Measurements from ENCODE around the gene DNAH17. TPM values are rescaled to one million over a fixed set of nuclear protein-coding genes. Genes with fewer than 3 reads are reported as not detected.
"Not testable (repeated sequence)": the region's sequence is repeated elsewhere in the genome, so short reads cannot be mapped to it uniquely, and the experiment has no call there.

DNAH17 gene
- total RNA-seq, 1 donor from 2014 or later: under 0.01 TPM

DNA sequence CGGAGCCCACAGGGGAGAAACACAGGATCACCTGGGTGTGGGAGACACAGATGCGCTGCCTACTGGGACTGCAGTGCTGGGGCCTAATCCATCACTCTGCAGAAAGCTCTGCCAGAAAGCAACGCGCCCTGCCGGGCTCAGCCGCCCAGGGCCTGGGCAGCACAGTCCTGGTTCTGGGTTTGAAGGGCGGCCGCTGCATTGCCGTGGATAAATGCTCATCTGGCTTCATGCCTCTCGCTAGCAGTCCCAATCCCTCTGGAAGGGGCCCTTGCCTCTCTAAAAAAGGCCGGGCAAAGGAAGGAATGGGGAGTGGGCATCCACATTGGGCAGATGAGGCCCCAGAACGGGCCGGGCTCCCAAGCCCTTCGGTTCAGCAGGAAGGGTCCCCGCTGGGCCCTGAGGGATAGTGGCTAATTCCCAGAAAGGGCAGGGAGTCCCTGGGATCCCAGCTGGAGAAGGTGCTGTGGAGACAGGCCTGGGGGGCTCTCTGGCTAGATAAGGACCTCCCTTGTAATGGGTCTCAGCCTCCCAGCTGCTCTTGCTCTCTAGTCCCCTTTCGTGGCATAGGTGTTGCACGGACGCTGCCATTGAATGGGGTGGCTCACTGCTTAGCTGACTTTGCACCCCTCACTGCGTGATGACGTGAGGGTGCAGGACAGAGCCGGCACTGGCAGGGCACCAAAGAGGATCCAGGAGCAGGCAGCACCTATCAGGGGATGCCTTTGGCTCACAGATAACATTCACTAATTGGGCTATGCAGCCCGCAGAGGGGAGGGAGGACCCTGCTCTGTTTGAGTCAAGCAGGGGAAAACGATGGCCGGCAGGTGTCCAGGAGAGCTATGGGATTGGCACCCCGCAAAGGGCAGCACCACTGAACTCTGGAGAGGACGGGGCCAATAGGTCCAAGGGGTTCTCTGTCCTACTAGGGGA is 110.1 kb downstream of the DNAH17 start:
- Histone ChIP-seq H3K4me3 (ENCODE audit: low read depth, low read length) (no peak overlapping the region), H3K36me3 (ENCODE audit: control insufficient read depth, insufficient read depth, low read length) (no peaks in the 10 kb centered on the region), H3K27me3 (ENCODE audit: control insufficient read depth, insufficient read depth, low read length) (no peaks in the 10 kb centered on the region)
- FAIRE-seq (no peak), DNase-seq (ENCODE audit: low read depth) (no peak)
- no peak for TF ChIP-seq CTCF (IDR thresholded peaks at IDR 0.05; ENCODE audit: insufficient read depth, low read length, severe bottlenecking)

DNA sequence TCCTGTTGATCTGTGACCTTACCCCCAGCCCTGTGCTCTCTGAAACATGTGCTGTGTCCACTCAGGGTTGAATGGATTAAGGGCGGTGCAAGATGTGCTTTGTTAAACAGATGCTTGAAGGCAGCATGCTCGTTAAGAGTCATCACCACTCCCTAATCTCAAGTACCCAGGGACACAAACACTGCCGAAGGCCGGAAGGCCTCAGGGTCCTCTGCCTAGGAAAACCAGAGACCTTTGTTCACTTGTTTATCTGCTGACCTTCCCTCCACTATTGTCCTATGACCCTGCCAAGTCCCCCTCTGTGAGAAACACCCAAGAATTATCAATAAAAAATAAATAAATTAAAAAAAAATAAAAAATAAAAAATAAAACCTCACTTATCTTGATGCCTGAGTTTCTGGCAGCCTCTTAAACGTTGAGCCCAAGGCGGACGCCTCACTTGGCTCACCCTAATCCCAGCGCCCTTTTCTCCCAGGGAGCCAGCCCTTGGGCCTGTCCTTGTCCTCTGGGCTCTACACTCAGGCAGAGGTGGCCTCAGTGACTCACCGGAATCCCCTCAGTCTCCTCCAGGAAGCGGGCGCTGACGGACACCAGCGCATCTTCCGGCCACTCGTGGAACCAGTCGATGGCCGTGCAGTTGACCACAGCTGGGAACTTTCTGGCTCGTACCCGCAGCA is 110.9 kb downstream of the DNAH17 start:
- H3K4me3 ChIP-seq (ENCODE audit: low read depth, low read length); FAIRE-seq; H3K27me3 ChIP-seq (ENCODE audit: control insufficient read depth, insufficient read depth, low read length); H3K36me3 ChIP-seq (ENCODE audit: control insufficient read depth, insufficient read depth, low read length); DNase-seq (ENCODE audit: low read depth): not testable (repeated sequence)

DNA sequence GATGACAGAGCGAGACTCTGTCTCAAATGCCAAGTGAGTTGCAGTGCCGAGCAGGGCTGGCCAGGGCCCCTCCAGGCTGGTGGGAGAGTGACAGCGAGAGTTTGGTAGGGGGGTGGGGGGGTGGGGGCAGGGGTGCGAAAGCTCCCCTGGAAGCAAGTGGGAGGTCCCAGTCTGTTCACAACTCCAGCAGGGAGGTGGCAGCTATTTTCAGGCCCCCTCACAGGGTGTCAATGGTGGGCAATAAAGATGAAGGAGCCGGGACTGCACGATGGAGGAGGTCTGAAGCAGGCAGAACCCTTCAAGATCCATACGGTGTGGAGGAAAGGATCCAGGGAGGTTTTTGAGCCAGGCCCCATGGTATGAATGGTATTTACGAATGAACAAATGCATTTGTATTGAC is 115.0 kb downstream of the DNAH17 start:
- TF ChIP-seq CTCF (IDR thresholded peaks at IDR 0.05; ENCODE audit: insufficient read depth, low read length, severe bottlenecking): no peak
- no peaks in the 10 kb centered on the region for H3K36me3 ChIP-seq (ENCODE audit: control insufficient read depth, insufficient read depth, low read length)
- DNase-seq (ENCODE audit: low read depth) (no peak), FAIRE-seq (no peak)
- no peak overlapping the region for H3K4me3 ChIP-seq (ENCODE audit: low read depth, low read length)
- H3K27me3 ChIP-seq (ENCODE audit: control insufficient read depth, insufficient read depth, low read length): no peaks in the 10 kb centered on the region

- DNase-seq (ENCODE audit: low read depth): no peak
- TF ChIP-seq CTCF (IDR thresholded peaks at IDR 0.05; ENCODE audit: insufficient read depth, low read length, severe bottlenecking): no peak
- no peak for FAIRE-seq
- H3K4me3 ChIP-seq (ENCODE audit: low read depth, low read length): no peak overlapping the region
- H3K27me3 ChIP-seq (ENCODE audit: control insufficient read depth, insufficient read depth, low read length): no peaks in the 10 kb centered on the region
- no peaks in the 10 kb centered on the region for H3K36me3 ChIP-seq (ENCODE audit: control insufficient read depth, insufficient read depth, low read length)
These were observed 115.5 kb downstream of the DNAH17 start for GRCh38 chr17:78461799-78462053.

DNA sequence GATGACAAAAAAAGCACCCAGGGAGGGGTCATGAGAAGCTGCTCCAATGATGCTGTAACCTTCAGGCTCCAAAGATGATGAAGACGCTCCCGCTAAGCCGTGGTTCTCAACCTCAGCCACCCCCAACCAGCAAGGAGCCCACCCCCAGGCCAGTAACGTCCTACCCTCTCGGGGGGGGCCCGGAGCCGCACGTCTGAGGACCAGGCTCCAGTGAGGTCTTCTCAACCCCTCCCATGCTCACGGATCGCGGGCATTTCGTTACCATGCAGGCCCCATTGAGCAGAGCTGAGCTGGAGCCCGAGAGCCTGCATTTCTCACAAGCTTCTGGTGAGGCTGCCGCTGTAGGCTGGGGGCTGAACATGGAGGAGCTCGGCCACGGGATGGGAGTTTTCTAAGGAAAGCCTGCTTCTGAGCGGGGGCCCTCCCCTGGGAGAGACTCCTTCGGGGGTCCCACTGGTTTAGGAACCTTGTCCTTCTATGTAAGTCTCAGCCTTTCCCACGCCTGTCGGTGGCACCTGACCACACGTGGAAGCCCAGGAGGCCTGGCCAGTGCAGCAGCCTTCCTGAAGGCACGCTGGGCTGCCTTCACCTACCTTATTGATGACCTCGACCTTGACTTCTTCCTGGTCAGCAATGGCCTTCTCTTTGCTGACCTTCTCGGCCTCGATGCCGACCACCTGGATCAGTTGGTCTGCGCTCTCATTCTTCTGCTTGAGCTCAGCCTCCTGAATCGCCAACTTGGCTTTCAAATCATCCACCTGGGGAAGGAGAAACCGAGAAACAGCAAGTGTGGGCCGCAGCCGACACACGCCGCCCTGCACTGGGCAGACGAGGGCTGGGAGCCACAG is 116.0 kb downstream of the DNAH17 start:
- no peak for TF ChIP-seq CTCF (IDR thresholded peaks at IDR 0.05; ENCODE audit: insufficient read depth, low read length, severe bottlenecking)
- FAIRE-seq (no peak), DNase-seq (ENCODE audit: low read depth) (no peak)
- Histone ChIP-seq H3K27me3 (ENCODE audit: control insufficient read depth, insufficient read depth, low read length) (no peaks in the 10 kb centered on the region), H3K4me3 (ENCODE audit: low read depth, low read length) (no peak overlapping the region), H3K36me3 (ENCODE audit: control insufficient read depth, insufficient read depth, low read length) (no peaks in the 10 kb centered on the region)

DNA sequence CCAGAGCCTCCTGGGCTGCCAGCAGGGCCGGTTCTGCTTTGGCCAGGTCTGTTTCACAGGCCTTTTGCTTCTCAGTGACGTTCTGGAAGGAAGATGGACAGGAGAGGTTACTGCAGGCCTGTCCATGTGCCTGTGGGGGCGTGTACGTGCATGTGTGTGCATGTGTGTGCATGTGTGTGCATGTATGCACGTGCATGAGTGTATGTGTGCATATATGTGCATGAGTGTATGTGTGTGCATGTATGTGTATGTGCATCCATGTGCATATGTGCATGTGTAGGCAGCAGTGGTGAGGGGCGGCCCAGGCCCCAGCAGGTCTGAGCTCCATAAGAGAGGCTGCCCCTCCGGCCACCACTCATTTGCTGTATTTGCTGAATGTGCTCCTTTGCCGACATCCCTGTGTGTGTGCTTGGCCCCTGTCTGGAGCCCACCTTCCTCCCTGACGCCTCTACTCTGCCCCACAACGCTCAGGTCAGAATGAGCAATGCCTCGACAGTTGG is 117.0 kb downstream of the DNAH17 start:
- DNase-seq (ENCODE audit: low read depth) (no peak), FAIRE-seq (no peak)
- H3K27me3 ChIP-seq (ENCODE audit: control insufficient read depth, insufficient read depth, low read length): no peaks in the 10 kb centered on the region
- no peaks in the 10 kb centered on the region for H3K36me3 ChIP-seq (ENCODE audit: control insufficient read depth, insufficient read depth, low read length)
- no peak for TF ChIP-seq CTCF (IDR thresholded peaks at IDR 0.05; ENCODE audit: insufficient read depth, low read length, severe bottlenecking)
- no peak overlapping the region for H3K4me3 ChIP-seq (ENCODE audit: low read depth, low read length)

Data from bronchial epithelial cell (primary cell).